RWPE2 (cell line): ENCODE results near the gene KLC4.

Source experiments
- ATAC-seq: fragments of 200-7000 bp; cut with Tn5 transposase; 3 replicates; pipeline ENCODE4 v1.9.1; 2021; ENCODE audit warnings: low read depth
- DNase-seq: peaks from one replicate; pipeline ENCODE4 v3.0.0-alpha.2; 2020; ENCODE audit warnings: low spot score
- H3K27ac ChIP-seq: fragments of 450-650 bp; 2 replicates; pipeline ENCODE4 v1.5.1; 2017; ENCODE audit warnings: mild to moderate bottlenecking; ENCODE audit not compliant: poor library complexity, severe bottlenecking
- H3K27me3 ChIP-seq: fragments of 250-450 bp; sonication (Bioruptor Pico); 2 replicates; pipeline ENCODE4 v1.5.1; 2021; ENCODE audit warnings: mild to moderate bottlenecking, moderate library complexity; ENCODE audit not compliant: insufficient read depth, poor library complexity, severe bottlenecking
- H3K36me3 ChIP-seq: fragments of 250-450 bp; sonication (Bioruptor Pico); 2 replicates; pipeline ENCODE4 v1.5.1; 2020; ENCODE audit warnings: low read depth, mild to moderate bottlenecking, moderate library complexity
- H3K4me1 ChIP-seq: fragments of 250-450 bp; sonication (Bioruptor Pico); 2 replicates; pipeline ENCODE4 v1.5.1; 2021; ENCODE audit warnings: mild to moderate bottlenecking, moderate library complexity; ENCODE audit not compliant: insufficient read depth, poor library complexity, severe bottlenecking
- H3K4me3 ChIP-seq: fragments of 250-450 bp; sonication (Bioruptor Pico); 2 replicates; pipeline ENCODE4 v1.5.1; 2021; ENCODE audit warnings: mild to moderate bottlenecking, moderate library complexity; ENCODE audit not compliant: severe bottlenecking
- H3K9me3 ChIP-seq: fragments of 250-450 bp; sonication (Bioruptor Pico); 2 replicates; pipeline ENCODE4 v1.5.1; 2021; ENCODE audit warnings: mild to moderate bottlenecking, moderate library complexity; ENCODE audit not compliant: severe bottlenecking
- CTCF ChIP-seq: fragments of 450-650 bp; IDR thresholded peaks from one replicate; pipeline ENCODE4 v1.5.1; 2017; ENCODE audit warnings: mild to moderate bottlenecking, moderate library complexity; ENCODE audit not compliant: poor library complexity, severe bottlenecking

The KLC4 gene

GRCh38 chr6:43089874-43090558 lies 30.6 kb downstream of the KLC4 start:
- ATAC-seq (no peak), DNase-seq (no peak)
- Histone ChIP-seq H3K9me3 (no peaks in the 10 kb centered on the region), H3K4me1 (peaks cover 39% of the 10 kb centered on the region), H3K27me3 (no peaks in the 10 kb centered on the region), H3K36me3 (no peaks in the 10 kb centered on the region), H3K27ac (peak overlapping the region; percentile 62), H3K4me3 (no peak overlapping the region)
- TF ChIP-seq CTCF = no peak

DNA sequence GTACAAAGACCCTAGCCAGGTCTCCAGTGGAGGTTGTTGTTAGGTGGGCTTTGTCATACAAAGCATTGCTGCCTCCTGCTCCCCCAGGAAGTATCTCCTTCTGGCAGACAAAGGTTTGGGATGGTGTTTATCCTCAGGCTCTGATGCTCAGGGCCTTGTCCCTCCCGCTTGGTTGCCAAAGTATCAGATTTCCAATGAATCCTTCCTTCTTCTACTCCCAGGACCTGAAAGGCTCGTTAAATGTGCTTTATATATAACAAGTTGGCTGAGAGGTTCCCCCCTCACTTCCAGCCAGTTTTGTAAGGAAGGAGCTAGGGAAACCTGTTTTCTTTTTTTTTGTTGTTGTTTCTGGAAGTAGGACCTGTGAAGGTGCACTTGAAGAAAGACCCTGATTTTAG lies 31.1 kb downstream of the KLC4 start:
- no peak for ATAC-seq
- Histone ChIP-seq H3K36me3 (no peaks in the 10 kb centered on the region), H3K9me3 (no peaks in the 10 kb centered on the region), H3K4me1 (peaks cover 43% of the 10 kb centered on the region), H3K27me3 (no peaks in the 10 kb centered on the region), H3K4me3 (no peak overlapping the region), H3K27ac (peak overlapping the region; percentile 62)
- DNase-seq = no peak
- TF ChIP-seq CTCF = no peak

DNA sequence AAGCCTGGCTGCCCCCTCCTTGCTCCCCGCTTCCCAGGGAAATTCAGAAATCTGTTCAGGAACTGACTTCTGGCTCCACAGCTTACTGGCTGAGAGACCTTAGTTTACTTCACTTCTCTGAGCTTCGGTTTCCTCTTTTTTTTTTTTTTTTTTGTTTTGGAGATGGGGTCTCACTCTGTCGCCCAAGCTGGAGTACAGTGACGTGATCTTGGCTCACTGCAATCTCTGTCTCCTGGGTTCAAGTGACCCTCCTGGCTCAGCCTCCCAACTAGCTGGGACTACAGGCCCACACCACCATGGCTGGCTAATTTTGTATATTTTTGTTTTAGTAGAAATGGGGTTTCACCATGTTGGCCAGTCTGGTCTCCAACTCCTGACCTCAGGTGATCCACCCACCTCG lies 31.6 kb downstream of the KLC4 start:
- Histone ChIP-seq H3K36me3 (no peaks in the 10 kb centered on the region), H3K4me3 (no peak overlapping the region), H3K9me3 (no peaks in the 10 kb centered on the region), H3K27me3 (no peaks in the 10 kb centered on the region), H3K4me1 (peaks cover 47% of the 10 kb centered on the region), H3K27ac (peak overlapping the region; percentile 62)
- DNase-seq (no peak), ATAC-seq (no peak)
- no peak for TF ChIP-seq CTCF

DNA sequence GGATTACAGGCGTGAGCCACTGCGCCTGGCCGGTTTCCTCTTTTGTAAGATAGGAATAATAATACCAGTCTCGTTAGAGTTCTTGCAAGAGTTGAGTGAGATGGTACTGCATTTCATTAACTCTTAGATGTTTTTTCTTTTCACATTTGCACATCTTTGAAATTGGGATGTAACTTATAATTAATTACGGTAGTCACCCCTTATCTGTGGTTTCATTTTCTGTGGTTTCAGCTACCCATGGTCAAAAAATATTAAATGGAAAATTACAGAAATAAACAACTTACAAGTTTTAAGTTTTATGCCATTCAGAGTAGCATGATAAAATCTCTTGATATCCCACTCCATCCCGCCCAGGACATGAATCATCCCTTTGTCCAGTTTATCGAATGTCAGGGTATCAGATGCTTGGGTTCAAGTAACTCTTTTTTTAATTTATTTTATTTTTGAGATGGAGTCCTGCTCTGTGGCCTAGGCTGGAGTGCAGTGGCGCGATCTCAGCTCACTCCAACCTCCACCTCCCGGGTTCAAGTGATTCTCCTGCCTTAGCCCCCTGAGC lies 32.1 kb downstream of the KLC4 start:
- no peaks in the 10 kb centered on the region for H3K9me3 ChIP-seq
- TF ChIP-seq CTCF = no peak
- no peak overlapping the region for H3K4me3 ChIP-seq
- no peaks in the 10 kb centered on the region for H3K36me3 ChIP-seq
- peaks cover 52% of the 10 kb centered on the region for H3K4me1 ChIP-seq
- no peak for DNase-seq
- H3K27ac ChIP-seq = peak overlapping the region; percentile 62
- ATAC-seq = no peak
- H3K27me3 ChIP-seq = no peaks in the 10 kb centered on the region

DNA sequence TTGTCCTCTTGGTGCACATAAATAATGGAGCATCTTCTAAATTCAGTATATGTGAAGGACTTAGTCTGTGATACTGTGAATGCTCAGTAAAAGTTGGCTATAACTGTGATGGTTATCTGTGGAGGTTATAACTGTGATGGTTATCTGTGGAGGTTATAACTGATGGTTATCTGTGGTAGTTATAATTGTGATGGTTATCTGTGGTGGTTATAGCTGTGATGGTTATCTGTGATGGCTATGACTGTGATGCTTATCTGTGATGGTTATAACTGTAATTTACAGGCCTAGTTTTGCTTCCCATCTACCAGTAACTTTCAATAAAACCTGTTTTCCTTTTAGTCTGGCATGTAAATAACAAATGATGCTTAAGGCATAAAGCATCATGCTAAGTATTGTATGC lies 33.2 kb downstream of the KLC4 start:
- peaks cover 61% of the 10 kb centered on the region for H3K4me1 ChIP-seq
- DNase-seq (no peak), ATAC-seq (no peak)
- H3K27ac ChIP-seq = peak overlapping the region; percentile 92
- no peaks in the 10 kb centered on the region for H3K9me3 ChIP-seq
- no peaks in the 10 kb centered on the region for H3K36me3 ChIP-seq
- H3K27me3 ChIP-seq = no peaks in the 10 kb centered on the region
- no peak for TF ChIP-seq CTCF
- no peak overlapping the region for H3K4me3 ChIP-seq
